Retina (tissue), 1 donor: ENCODE results near the gene CRACR2A.

Experiments used
- DNase-seq: peaks from one replicate; pipeline ENCODE4 v3.0.0-alpha.2; 2016

CRACR2A gene

DNA sequence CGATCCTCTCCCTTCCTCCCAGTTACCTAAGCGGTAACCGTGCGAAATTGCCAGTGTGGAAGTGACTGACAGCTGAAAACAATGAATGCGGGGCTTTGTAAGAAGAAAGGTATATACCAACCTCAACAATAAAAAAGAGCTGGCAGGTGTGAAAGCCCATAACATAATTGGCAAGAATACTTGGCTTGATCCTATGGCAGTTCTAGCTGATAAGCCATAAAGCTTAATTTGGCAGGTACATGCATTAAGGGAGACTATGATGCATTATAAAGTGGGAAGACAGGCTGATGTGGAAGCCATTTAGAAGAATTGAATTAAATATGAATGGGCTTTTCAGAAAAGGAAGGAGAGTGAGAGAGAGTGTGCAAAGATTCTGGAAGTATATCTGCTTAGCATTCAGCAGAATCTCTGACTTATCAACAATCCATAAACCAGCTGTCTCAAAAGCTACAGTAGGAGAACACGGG lies 71.3 kb downstream of the CRACR2A start:
- no peak for DNase-seq

- peak; percentile 40 for DNase-seq
These were observed 71.9 kb downstream of the CRACR2A start for GRCh38 chr12:3680919-3681594.

- DNase-seq = no peak
These were observed 73.1 kb downstream of the CRACR2A start for GRCh38 chr12:3679831-3680230.

DNA sequence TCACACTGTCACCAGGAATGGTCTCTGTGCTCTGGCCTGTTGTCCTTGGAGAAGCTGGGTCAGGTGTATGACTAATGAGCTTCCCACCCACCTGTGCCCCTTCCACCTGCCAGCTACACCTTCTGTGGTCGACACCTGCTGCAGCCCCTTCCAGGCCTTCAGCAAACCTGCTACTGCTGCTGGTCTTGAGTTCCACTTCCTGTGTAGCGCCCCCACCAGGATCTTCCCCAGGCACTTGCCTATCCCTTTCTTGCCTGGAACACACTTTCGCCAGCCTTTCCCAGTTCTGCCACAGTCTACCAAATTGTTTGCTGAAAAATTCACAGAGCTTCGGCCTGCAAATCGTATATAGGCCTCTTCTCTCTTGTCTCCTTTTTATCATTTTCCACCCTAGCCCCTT lies 75.3 kb downstream of the CRACR2A start:
- no peak for DNase-seq

DNA sequence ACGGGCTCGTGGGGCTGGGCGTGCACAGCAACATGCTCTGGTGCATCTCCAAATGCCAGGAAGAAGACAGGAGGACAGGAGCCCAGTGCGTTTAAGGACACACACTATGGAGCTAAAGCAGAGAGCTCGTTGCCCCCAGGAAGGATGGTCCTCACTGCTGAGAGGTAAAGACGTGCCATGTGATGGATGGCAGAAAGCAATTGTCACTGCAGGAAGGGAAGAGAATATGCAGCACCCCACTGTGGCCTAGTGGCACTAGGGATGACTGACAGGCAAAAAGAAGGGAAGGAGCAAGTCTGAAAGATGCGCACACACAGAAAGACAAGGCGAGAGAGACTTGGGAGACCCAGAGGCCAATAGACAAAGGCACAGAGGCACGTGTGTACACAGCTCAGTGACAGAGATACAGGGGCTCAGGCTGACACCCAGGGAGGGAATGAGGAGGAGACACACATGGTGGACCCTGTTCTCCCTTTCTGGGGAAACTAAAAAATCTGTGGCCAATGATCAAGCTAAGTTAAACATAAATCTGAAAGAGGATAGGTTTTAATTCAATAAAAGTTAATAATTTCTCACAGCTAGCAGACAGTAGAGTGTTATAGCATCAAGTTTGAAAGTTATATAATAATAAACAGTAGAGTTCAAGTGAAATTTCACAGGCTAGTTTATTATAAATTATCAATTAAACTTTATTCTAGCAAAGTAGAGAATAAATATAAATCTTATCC lies 78.8 kb downstream of the CRACR2A start:
- no peak for DNase-seq

- DNase-seq = no peak
These were observed 80.8 kb downstream of the CRACR2A start for GRCh38 chr12:3672113-3672509.

GRCh38 chr12:3671330-3672112 lies 81.4 kb downstream of the CRACR2A start:
- DNase-seq = no peak

DNA sequence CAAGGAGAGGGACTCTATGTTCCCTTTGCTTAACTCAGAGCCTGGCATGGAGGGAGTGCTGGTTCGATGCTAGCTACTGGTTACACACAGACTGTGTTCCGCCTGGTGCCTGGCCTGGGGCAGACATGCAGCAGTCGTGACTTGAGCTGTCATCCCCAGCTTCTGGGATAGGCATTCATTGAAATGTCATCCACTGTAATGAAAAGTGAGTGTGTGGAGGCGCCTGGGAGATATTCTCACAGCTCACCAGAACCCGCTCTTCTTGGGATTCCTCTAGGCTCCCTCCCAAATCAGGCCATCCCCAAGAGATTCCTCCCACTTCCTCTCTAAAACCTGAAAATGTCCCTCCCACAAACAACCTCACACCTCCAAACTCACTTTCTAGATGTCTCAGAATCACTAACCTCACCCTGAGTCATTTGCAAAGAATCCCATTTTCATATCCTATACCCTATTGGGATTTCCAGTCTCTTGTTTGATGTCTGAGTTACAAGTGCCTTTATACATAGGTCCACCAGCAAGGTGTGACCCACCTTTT lies 82.8 kb downstream of the CRACR2A start:
- DNase-seq = no peak

- DNase-seq = no peak
These were observed 83.3 kb downstream of the CRACR2A start for GRCh38 chr12:3669594-3669993.

- no peak for DNase-seq
These were observed 84.3 kb downstream of the CRACR2A start for GRCh38 chr12:3668479-3669165.

DNA sequence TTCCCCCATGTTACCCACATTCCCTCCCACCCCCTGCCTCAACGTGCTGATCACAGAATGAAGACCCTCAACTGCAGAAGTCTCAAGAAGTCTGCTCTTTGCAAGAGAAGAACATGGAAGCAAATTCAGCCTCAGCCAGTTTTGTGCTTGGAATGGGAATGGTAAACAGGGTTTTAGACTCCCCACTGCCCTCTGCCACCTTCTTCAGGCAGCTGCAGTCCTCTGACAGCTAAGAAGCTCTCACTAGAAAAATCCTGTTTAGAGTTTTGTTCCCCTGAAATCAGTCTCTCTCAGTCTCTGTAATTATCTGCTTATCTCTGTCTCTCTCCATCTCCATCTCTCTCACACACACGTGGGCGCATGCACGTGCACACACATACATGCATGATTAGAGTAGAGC lies 85.4 kb downstream of the CRACR2A start:
- no peak for DNase-seq

DNA sequence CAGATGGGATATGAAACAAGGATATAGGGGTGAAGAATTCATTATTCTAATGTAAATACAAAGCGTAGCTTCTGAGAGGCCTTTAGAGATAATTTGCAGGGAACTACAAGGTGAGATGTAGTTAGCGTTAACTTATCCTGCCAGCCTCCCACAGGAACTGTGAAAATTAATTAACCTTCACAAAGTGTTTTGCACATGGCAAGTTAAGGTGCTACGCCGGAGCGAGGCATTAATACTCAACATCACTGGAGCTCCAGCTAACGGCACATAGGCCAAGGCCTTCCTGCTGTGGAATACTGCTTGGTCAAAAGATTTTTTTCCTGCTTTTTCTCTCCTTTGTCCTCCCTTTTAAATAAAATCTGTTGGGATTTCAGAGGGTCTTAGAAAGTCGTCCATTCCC lies 86.5 kb downstream of the CRACR2A start:
- DNase-seq = no peak

DNA sequence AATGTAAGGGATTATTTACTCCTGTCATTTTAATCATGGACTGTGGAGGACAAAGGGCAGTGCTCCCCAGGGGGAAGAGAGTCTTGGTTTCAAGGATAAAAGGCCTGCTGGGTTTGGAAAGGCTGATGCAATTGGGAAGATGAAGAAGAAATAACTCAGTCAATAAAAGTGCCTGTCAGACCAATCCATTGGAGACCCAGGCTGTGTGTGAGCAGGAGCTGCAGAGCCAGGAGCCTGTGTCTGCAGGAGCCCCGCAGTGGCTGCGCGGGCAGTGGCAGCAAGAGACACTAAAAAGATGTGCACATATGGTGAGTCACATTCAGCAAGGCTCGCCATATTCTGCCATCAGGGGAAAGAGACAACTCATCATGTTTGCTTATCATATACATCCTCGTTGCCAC lies 90.4 kb downstream of the CRACR2A start:
- DNase-seq = peak; percentile 49

DNA sequence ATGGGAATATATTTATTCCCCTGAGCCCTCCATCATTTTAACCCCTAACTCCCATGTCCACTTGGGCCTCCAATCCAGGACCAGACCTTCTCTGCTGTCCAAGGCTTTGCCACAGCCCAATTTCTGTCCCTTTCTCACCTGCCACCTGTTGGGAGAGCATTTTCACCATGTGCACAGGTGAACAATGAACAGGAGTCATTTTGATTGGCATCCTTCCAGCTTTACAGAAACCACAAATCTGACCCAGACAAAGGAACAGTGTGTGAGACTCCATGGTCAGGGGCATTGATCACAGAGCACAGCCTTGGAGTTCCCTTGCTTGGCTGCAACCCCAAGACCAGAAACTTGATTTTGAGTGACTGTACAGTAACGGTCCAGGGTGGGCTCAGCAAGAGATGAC lies 91.9 kb downstream of the CRACR2A start:
- no peak for DNase-seq

DNA sequence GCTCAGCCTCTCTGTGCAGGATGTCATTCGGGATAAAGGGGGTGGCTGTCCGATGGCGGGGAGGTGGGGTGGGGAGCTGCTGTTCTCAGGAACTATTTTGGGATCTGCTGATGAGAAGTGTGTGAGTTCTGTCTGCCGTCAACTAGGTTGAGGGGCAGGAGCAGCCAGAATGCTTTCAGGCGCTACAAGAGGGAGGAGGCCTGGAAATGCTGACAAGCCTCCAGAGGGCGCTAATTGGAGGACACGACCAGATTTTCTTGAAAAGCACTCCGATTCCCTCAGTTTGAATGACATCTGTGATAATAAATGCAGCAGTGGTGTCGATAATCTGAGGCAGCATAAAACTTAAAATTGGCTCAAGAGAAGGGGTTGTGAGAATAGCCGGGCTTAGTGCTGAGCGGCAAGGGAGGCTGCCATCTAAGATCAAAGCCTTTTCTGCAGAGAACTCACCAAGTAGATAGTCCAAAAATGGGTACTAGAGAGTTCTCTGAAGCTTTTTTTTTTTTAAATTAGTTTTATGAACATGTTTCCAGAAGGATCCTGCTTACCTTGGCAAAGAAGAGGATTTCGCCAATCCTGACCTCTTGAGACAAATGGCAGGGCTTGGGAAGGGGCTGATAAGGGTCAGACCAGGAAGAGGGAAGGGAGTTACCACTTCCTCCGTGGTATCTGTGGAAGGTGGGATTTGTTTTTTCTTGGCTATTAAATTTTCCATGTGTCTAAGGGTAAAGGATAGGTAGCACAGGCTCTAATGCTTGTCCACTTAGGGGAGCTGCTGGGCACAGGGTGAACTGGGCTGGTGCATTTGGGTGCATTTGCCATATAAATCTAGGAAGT lies 94.4 kb downstream of the CRACR2A start:
- DNase-seq = peak; percentile 51

DNA sequence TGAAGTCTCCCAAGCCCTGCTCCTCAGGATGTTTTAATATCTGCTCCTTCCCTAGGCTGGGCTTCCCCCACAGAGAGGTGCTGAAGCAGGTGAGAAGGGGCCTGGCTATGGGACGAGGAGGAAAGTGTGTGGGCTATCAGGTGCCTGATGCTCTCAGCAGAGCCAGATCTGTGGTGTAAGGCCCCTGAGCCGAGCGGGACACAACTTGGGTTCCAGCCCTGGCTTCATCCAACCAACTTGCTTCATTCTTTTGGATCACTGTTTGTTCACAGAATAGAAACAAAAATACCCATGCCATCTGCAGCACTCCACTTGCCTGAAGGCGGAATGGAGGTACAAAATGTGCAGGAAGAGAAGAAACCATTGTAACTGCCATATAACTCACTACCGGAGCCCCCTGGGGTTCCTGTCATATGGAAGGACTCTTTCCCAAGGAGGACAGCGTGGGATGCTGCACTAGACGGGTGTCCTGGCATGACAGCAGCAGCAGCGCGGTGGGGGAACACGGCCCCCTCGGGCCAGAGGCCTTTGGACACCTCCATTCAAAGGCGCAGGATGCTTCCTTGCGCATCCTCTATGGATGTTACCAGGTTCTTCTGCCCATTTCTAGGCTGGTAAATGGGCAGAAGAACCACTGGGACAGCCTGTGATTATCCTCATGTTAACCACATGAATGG lies 95.8 kb downstream of the CRACR2A start:
- DNase-seq = no peak

DNA sequence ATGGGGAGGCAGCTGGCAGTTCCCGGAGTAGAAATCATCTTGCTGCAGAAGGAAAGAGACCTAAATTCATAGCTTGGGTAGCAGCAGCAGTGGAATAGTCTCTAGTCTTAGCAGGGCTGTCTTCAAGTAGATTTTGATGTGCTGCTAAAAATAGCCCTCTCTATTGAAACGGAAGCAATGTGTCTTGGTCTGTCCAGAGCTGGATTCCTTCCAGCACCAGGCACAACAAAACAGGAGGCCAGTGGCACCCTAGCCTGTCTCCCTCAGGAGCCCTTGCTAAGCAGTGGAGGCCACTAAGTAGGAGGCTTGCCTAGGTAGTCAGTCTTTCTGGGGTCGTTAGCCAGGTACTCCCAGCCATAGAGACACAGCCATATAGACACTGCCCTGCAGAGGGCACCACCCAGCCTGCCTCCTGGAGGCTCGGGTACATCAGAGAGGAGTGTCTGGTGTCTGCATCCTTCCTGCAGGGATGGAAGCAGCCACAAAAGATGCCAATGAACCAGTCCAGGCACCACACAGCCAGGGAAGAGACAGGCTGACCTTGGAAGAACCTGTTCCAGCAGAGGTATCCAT lies 97.5 kb downstream of the CRACR2A start:
- peak; percentile 60 for DNase-seq

DNA sequence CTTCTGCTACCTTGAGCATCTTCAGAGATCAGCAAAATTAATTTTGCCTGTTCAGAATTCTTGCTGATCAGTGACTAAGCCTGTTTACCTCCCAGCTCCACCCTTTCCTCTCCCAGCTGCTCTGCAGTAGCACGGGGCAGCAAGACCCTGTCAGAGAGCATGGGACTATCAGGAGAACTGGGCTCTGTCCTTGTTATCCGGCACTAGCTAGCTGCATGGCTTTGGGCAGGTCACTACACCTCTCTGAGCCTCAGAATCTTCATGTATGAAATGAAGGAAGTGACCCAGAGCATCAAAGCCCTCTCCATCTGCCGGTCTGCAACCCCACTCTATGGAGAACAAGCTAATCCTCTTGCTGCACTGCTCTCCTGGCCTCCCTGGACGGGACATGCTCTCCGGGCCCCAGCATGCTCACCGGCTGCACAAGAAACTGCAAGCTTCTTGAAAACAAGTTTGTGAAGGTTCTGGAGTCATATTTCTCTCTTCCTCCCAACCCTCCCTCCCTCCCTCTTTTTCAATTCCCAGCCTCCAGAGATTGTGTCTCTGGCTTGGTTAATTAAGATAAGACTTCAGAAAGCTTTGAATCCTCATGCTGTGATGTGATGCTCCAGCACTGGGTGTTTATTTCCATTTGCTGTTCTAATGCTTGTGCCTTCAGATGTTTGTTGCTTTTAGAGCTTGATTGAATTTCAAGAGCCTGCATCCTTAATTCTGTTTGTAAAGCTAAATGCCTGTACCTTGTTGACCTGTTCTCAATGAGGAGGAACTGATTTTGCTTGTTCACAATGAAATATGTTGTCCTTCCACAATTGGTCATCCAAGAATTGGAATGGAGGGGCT lies 101.1 kb downstream of the CRACR2A start:
- no peak for DNase-seq

- DNase-seq = no peak
These were observed 105.4 kb downstream of the CRACR2A start for GRCh38 chr12:3647504-3647903.
